ENCODE data around the gene TMEM109. TPM values are rescaled to one million over a fixed set of nuclear protein-coding genes. Genes with fewer than 3 reads are reported as not detected.

TMEM109 gene
- total RNA-seq, 4 donors from 2014 or later, result 35.2 to 47.2 (median 45.1) TPM

DNA sequence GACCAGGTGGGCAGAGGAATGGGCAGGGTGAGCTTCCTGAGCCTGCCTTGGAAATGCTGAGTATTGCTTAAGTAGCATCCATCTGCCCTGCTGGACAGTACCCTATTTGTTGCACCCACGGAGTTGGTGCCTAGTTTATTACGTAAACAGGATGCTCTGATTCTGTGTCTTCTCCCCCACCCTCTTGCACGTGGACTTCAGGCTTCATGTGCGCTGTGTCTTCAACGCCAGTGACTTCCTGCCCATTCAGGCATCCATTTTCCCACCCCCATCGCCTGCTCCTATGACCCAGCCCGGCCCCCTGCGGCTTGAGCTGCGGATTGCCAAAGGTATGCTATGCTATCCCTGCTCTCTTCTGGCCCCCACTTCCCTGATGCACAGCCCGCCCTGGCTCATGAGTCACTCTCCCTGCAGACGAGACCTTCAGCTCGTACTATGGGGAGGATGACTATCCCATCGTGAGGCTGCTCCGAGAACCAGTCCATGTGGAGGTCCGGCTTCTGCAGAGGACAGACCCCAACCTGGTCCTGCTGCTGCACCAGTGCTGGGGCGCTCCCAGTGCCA lies 40.9 kb upstream of the TMEM109 start:
- TF ChIP-seq POLR2A (IDR thresholded peaks at IDR 0.05), result no peak
- TF ChIP-seq POLR2AphosphoS5 (IDR thresholded peaks at IDR 0.05), result no peak
- TF ChIP-seq EP300 (IDR thresholded peaks at IDR 0.05; ENCODE audit: low read depth), result no peak
- TF ChIP-seq, protein P1, sequence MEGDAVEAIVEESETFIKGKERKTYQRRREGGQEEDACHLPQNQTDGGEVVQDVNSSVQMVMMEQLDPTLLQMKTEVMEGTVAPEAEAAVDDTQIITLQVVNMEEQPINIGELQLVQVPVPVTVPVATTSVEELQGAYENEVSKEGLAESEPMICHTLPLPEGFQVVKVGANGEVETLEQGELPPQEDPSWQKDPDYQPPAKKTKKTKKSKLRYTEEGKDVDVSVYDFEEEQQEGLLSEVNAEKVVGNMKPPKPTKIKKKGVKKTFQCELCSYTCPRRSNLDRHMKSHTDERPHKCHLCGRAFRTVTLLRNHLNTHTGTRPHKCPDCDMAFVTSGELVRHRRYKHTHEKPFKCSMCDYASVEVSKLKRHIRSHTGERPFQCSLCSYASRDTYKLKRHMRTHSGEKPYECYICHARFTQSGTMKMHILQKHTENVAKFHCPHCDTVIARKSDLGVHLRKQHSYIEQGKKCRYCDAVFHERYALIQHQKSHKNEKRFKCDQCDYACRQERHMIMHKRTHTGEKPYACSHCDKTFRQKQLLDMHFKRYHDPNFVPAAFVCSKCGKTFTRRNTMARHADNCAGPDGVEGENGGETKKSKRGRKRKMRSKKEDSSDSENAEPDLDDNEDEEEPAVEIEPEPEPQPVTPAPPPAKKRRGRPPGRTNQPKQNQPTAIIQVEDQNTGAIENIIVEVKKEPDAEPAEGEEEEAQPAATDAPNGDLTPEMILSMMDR (IDR thresholded peaks at IDR 0.05), result no peak
- peak; percentile 26 for DNase-seq
- H3K27me3 ChIP-seq, result no peaks in the 10 kb centered on the region
- H3K27ac ChIP-seq, result peak overlapping the region; percentile 30 to 57 (median 50)
- H3K36me3 ChIP-seq, result no peaks in the 10 kb centered on the region
- H3K9me3 ChIP-seq, result no peaks in the 10 kb centered on the region
- in situ Hi-C loops (cut with MboI; ENCODE audit: low pct_ligation_motif_present in 1 of 4, low pct_unique_long_range_greater_than_20kb in 1 of 4, low sequenced_read_pairs in 3 of 4), result no loop called here
- H3K4me3 ChIP-seq, result no peak overlapping the region
- peaks cover 0 to 4% (median under 1%) of the 10 kb centered on the region in 4 donors for H3K4me1 ChIP-seq
- WGBS, 2 donors (ENCODE audit: low coverage in 1 of 2), result 76 to 84% methylated on average over 8 to 16 of the region's 16 CpGs
- intact Hi-C loops (cut with DNase I; ENCODE audit: low total_unique reads), result no loop called here

DNA sequence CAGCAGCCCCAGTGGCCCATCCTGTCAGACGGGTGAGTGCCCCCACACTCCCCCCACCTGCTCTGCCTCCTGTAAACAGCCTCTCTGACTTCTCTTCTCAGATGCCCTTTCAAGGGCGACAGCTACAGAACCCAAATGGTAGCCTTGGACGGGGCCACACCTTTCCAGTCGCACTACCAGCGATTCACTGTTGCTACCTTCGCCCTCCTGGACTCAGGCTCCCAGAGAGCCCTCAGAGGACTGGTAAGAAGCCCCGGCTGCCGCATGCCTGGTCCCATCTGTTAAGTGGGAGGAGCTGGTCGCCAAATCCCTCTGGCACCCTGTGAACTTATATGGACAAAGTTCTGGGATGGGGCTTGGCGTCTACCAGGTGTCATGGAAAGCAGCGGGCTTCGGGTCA lies 40.4 kb upstream of the TMEM109 start:
- no peak for TF ChIP-seq EP300 (IDR thresholded peaks at IDR 0.05; ENCODE audit: low read depth)
- TF ChIP-seq POLR2AphosphoS5 (IDR thresholded peaks at IDR 0.05), result no peak
- TF ChIP-seq POLR2A (IDR thresholded peaks at IDR 0.05), result no peak
- TF ChIP-seq, protein P1 (IDR thresholded peaks at IDR 0.05), result no peak
- Histone ChIP-seq H3K4me3 (no peak overlapping the region), H3K27me3 (no peaks in the 10 kb centered on the region), H3K9me3 (no peaks in the 10 kb centered on the region), H3K36me3 (no peaks in the 10 kb centered on the region), H3K4me1 (peaks cover 0 to 4% (median 1%) of the 10 kb centered on the region in 4 donors), H3K27ac (peak overlapping the region; percentile 1 to 57 (median 20))
- in situ Hi-C loops (cut with MboI; ENCODE audit: low pct_ligation_motif_present in 1 of 4, low pct_unique_long_range_greater_than_20kb in 1 of 4, low sequenced_read_pairs in 3 of 4) (no loop called here), intact Hi-C loops (cut with DNase I; ENCODE audit: low total_unique reads) (no loop called here)
- no peak for DNase-seq
- WGBS, 2 donors (ENCODE audit: low coverage in 1 of 2), result 85% methylated on average over 12 of the region's 12 CpGs; no CpG with 5 or more reads in 1 of the 2 donors

DNA sequence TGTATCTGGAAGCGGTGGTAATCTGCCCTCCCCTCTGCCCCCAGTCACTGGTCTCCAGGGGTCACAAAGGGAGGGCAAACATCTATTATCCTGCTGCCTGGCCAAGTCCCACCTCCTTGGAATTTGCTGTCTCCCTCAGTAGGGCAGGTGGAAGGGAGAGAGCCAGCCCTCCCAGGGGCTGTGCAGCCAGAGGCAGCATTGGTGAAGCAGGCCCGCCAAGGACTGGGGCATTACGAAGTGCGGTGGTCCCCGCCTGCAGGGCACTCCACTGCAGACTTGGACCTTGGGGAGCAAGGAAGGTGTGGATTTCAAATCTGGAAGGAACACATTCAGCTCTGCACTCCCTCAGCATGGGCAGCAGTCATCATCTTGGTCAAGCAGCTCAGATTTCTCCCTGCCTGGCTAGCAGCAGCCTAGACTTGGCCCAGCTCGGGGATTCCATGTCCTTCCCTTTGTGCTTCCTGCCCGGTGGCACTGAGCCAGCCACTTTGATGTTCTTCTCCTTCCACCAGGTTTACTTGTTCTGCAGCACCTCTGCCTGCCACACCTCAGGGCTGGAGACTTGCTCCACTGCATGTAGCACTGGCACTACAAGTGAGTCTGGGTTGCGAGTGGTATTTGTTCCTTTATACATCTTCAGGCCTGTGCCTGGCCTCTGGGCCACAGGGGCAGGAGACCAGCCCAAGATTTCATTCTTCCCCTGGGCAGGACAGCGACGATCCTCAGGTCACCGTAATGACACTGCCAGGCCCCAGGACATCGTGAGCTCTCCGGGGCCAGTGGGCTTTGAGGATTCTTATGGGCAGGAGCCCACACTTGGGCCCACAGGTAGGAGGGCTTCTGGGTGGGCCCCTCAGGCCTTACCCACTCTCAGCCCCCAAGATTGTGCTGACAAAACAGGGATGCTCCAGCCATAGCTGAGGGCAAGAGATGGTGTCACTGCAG lies 39.3 kb upstream of the TMEM109 start:
- no peaks in the 10 kb centered on the region for H3K9me3 ChIP-seq
- in situ Hi-C loops (cut with MboI; ENCODE audit: low pct_ligation_motif_present in 1 of 4, low pct_unique_long_range_greater_than_20kb in 1 of 4, low sequenced_read_pairs in 3 of 4), result no loop called here
- intact Hi-C loops (cut with DNase I; ENCODE audit: low total_unique reads), result no loop called here
- DNase-seq, result no peak
- no peaks in the 10 kb centered on the region for H3K36me3 ChIP-seq
- 84% methylated on average over 11 of the region's 13 CpGs; no CpG with 5 or more reads in 1 of the 2 donors for WGBS, 2 donors (ENCODE audit: low coverage in 1 of 2)
- no peaks in the 10 kb centered on the region for H3K27me3 ChIP-seq
- H3K4me3 ChIP-seq, result no peak overlapping the region
- H3K4me1 ChIP-seq, result peaks cover 0 to 10% (median 1%) of the 10 kb centered on the region in 4 donors
- H3K27ac ChIP-seq, result no peak overlapping the region
- TF ChIP-seq, protein P1 (IDR thresholded peaks at IDR 0.05), result no peak
- TF ChIP-seq POLR2AphosphoS5 (IDR thresholded peaks at IDR 0.05) (no peak), EP300 (IDR thresholded peaks at IDR 0.05; ENCODE audit: low read depth) (no peak), POLR2A (IDR thresholded peaks at IDR 0.05) (no peak)
